HG03520 (cell line): Measurements from ENCODE around the gene ZNF385C.

ENCODE experiments used
- ATAC-seq: cut with Tn5 transposase; IDR thresholded peaks from one replicate; pipeline ENCODE4 v1.9.1; 2021; ENCODE audit warnings: mild to moderate bottlenecking, moderate library complexity; ENCODE audit not compliant: unreplicated experiment

ZNF385C gene

DNA sequence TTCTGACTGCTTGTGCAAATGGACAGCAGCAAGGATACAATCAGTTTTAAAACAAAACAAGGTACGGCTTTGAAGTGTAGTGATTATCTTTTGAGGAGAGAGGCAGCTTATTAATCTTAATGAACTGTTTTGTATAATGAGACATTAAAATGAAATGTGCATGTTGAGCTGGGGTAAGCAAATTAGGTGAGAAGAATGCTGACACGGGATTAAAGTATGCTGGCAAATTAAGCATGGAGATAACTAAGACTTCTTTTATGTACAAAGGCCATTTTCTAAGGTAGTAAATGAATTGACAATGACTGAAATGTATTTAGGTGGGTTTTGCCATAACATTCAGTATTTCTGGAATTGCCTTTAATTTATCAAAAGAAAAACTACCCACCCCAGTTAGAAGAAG, 99.8 kb downstream of the ZNF385C start:
- ATAC-seq = no peak

DNA sequence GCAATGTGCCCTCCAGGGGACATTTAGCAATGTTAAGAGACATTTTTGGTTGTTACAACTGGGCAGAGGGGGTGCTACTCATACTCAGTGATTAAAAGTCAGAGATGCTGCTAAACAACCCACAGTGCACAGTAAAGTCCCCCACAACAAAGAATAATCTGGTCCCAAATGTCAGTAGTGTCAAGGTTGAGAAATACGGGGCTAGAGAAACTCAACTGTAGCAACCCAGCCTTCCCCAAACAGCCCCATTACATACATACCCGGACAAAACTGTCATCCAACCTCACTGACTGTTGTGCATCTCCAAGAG, 101.5 kb downstream of the ZNF385C start:
- ATAC-seq = no peak

- no peak for ATAC-seq
These were observed 105.7 kb downstream of the ZNF385C start for GRCh38 chr17:41992576-41992975.

DNA sequence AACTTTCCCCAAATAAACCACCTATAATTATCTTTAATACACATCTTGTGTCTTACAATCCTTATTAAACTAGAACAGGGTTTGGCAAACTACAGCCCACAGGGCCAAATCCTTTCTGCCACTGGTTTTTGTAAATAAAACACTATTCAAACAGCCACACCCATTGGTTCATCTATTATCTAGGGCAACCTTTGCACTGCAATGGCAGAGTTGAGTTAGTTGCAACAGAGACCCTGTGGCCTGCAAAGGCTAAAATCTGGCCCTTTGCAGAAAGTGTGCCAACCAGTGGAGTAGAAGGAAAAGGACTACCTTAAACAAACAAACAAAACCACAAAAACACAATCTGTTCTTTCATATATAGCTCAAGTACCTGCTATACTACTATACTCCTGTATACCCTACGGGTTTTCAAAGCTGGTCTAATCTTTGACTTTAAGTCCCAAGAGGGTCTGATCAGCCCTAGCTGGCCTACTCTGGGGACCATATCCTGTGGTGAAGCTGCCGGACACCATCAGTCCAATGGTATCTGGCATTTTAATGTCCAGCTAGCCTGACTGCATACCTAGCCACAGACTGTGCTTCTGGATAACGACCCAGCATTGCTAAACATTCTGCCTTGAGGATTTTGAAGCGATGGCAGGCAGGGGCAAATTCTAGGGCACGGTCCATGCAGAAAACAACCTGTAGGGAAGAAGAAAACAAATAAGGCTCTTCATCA, 108.4 kb downstream of the ZNF385C start:
- ATAC-seq = no peak

DNA sequence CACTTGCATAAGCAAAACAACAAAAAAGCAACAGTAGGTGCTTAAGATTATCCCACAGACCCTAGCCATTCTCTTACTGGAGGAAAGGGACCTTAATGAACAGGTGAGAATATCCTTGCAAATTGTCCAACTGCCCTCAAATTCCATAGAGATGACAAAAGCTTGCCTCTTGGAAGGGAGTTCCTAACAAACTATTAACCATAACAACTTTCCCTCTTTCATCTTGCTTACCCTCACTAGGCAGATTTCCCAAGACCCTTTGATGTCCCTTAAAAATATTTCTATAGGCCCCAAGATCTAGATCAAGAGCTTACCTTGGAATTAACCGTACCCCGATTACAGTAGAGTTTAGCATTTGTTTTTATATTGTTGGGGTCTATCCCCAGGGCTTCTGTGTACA, 109.9 kb downstream of the ZNF385C start:
- no peak for ATAC-seq

GRCh38 chr17:41987642-41988041, 110.6 kb downstream of the ZNF385C start:
- no peak for ATAC-seq

GRCh38 chr17:41986634-41987033, 111.6 kb downstream of the ZNF385C start:
- ATAC-seq = no peak

DNA sequence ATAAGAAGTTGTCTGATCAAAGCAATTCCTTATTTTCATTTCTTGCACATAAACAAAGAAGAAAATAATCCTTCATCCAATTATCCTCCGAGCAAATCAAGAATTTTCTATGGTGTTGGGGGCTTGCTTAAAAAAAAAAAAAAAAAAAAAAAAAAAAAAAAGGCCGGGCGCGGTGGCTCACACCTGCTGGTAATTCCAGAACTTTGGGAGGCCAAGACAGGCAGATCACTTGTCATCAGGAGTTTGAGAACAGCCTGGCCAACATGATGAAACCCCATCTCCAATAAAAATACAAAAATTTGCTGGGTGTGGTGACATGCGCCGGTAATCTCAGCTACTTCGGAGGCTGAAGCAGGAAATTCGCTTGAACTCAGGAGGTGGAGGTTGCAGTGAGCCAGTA, 112.4 kb downstream of the ZNF385C start:
- ATAC-seq = no peak

GRCh38 chr17:41984454-41984853, 113.8 kb downstream of the ZNF385C start:
- no peak for ATAC-seq

- ATAC-seq = no peak
These were observed 116.1 kb downstream of the ZNF385C start for GRCh38 chr17:41982026-41982760.

DNA sequence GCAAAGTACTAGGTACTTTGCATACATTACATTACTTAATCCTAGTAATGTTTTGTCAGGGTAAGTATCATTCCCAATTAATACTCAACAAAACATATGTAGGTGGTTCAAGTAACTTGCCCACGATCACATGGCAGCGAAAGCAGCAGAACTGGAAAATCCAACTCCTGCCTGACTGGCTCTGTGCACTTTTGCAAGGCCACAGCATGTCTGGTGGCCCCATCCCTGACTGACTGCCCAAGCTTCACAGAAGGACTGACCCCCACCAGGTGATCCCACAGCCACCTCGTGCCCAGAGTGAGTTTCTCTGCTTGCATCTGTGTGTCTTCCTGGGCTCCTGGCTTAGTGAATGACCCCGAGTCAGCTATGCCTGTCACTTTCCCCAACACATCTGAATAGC, 120.3 kb downstream of the ZNF385C start:
- ATAC-seq = no peak

DNA sequence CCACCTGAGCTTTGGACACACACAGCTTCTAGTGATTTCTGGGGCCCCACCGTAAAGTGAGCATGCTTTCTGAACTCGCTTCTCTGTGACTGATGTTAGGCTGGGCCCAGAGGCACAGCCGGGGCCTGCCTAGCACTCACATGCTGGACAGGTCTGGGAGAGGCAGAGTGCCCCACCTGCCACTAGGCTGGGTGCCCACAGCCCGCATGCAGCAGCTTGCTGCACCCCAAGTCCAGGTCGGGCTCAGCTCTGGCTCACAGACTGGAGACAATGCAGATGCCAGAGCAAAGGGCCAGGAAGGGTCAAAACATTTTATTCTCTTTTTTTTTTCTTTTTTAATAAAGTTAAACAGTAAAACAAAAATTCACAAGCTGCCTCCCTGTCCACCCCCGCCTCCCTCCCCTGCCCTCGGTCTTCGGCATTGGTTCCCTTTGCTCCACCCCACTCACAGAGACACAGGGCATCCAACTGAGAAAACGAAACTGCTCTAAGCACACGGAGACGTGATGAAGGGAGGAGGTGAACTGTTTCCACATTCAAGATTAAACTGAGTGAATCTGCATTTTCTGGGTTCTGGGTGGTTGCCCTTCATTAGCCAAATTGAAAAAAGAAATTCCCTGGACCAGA, 122.0 kb downstream of the ZNF385C start:
- ATAC-seq = no peak
